SK-N-SH treated with all-trans-retinoic acid at 6 μM for 48 hours (cell line): ENCODE results near the gene TMEM53.
A peak's percentile ranks its signal among the peaks of the same experiment; 100 is the strongest.

Experiments used
- ATAC-seq: fragments of 200-7000 bp; cut with Tn5 transposase; 3 replicates; pipeline ENCODE4 v1.9.1; 2020; ENCODE audit warnings: mild to moderate bottlenecking, moderate library complexity
- ARNTL ChIP-seq: fragments of 450-650 bp; formaldehyde crosslinking; IDR thresholded peaks from 2 replicates; pipeline ENCODE4 v1.5.0; 2020; ENCODE audit warnings: low read depth, mild to moderate bottlenecking, moderate library complexity, borderline replicate concordance
- BACH2 ChIP-seq: fragments of 250-450 bp; sonication (Bioruptor Pico); IDR thresholded peaks from 2 replicates; pipeline ENCODE4 v1.9.0; 2021; ENCODE audit warnings: mild to moderate bottlenecking, borderline replicate concordance
- CSDC2 ChIP-seq: fragments of 250-450 bp; sonication (Bioruptor Pico); IDR thresholded peaks from 2 replicates; pipeline ENCODE4 v1.5.0; 2020; ENCODE audit warnings: mild to moderate bottlenecking, moderate library complexity
- ESRRG ChIP-seq: fragments of 250-450 bp; sonication (Bioruptor Pico); IDR thresholded peaks from 2 replicates; pipeline ENCODE4 v1.6.1; 2021; ENCODE audit warnings: mild to moderate bottlenecking
- GLIS3 ChIP-seq: fragments of 250-450 bp; sonication (Bioruptor Pico); IDR thresholded peaks from 2 replicates; pipeline ENCODE4 v1.5.0; 2020; ENCODE audit warnings: mild to moderate bottlenecking, moderate library complexity
- ISL1 ChIP-seq: fragments of 250-450 bp; sonication (Bioruptor Pico); IDR thresholded peaks from 2 replicates; pipeline ENCODE4 v2.1.2; 2022; ENCODE audit warnings: mild to moderate bottlenecking, moderate library complexity
- PATZ1 ChIP-seq: fragments of 250-450 bp; sonication (Bioruptor Pico); IDR thresholded peaks from 2 replicates; pipeline ENCODE4 v1.8.0; 2020; ENCODE audit warnings: mild to moderate bottlenecking, moderate library complexity, borderline replicate concordance
- POU6F1 ChIP-seq: fragments of 250-450 bp; sonication (Bioruptor Pico); IDR thresholded peaks from 2 replicates; pipeline ENCODE4 v1.8.0; 2021; ENCODE audit warnings: low read depth, mild to moderate bottlenecking, moderate library complexity, borderline replicate concordance
- PPARA ChIP-seq: fragments of 250-450 bp; sonication (Bioruptor Pico); IDR thresholded peaks from 2 replicates; pipeline ENCODE4 v1.5.0; 2020; ENCODE audit warnings: mild to moderate bottlenecking, borderline replicate concordance
- SNAI2 ChIP-seq: fragments of 250-450 bp; sonication (Bioruptor Pico); IDR thresholded peaks from 2 replicates; pipeline ENCODE4 v1.5.0; 2020; ENCODE audit warnings: mild to moderate bottlenecking, moderate library complexity
- TCF4 ChIP-seq: fragments of 250-450 bp; sonication (Bioruptor Pico); IDR thresholded peaks from 2 replicates; pipeline ENCODE4 v1.8.0; 2021; ENCODE audit warnings: mild to moderate bottlenecking, moderate library complexity, borderline replicate concordance
- TOX ChIP-seq: fragments of 250-450 bp; sonication (Bioruptor Pico); IDR thresholded peaks from 2 replicates; pipeline ENCODE4 v1.8.0; 2021; ENCODE audit warnings: mild to moderate bottlenecking, moderate library complexity, borderline replicate concordance
- TSHZ2 ChIP-seq: fragments of 250-450 bp; sonication (Bioruptor Pico); IDR thresholded peaks from 2 replicates; pipeline ENCODE4 v1.5.0; 2020; ENCODE audit warnings: mild to moderate bottlenecking, moderate library complexity
- ZC3H10 ChIP-seq: fragments of 250-450 bp; sonication (Bioruptor Pico); IDR thresholded peaks from 2 replicates; pipeline ENCODE4 v1.5.1; 2021; ENCODE audit warnings: mild to moderate bottlenecking, moderate library complexity
- ZFP30 ChIP-seq: fragments of 450-650 bp; formaldehyde crosslinking; IDR thresholded peaks from 2 replicates; pipeline ENCODE4 v1.5.0; 2022; ENCODE audit warnings: mild to moderate bottlenecking, moderate library complexity
- ZNF565 ChIP-seq: fragments of 450-650 bp; formaldehyde crosslinking; conservative IDR thresholded peaks from 2 replicates; pipeline ENCODE4 v1.5.0; 2020; ENCODE audit warnings: low read depth, mild to moderate bottlenecking, moderate library complexity
- ZNF70 ChIP-seq: fragments of 450-650 bp; formaldehyde crosslinking; IDR thresholded peaks from 2 replicates; pipeline ENCODE4 v1.5.0; 2020; ENCODE audit warnings: mild to moderate bottlenecking, moderate library complexity
- ZNF8 ChIP-seq: fragments of 450-650 bp; formaldehyde crosslinking; IDR thresholded peaks from 2 replicates; pipeline ENCODE4 v1.5.0; 2020; ENCODE audit warnings: mild to moderate bottlenecking, moderate library complexity

Gene TMEM53

GRCh38 chr1:44675186-44675585, 905 bp upstream of the TMEM53 start:
- TF ChIP-seq ISL1 (CRISPR knock-in tag) (no peak), TCF4 (CRISPR knock-in tag) (no peak), ARNTL (no peak), PPARA (no peak), GLIS3 (no peak), TSHZ2 (no peak), TOX (CRISPR knock-in tag) (no peak), POU6F1 (CRISPR knock-in tag) (no peak), ZFP30 (CRISPR knock-in tag) (no peak), ESRRG (no peak), ZNF8 (CRISPR knock-in tag) (no peak), BACH2 (CRISPR knock-in tag) (no peak)
- no peak for ATAC-seq

GRCh38 chr1:44673675-44674112, 587 bp downstream of the TMEM53 start:
- peak; percentile 17 for ATAC-seq
- no peak for TF ChIP-seq PPARA
- no peak for TF ChIP-seq CSDC2 (CRISPR knock-in tag)
- no peak for TF ChIP-seq ISL1 (CRISPR knock-in tag)
- TF ChIP-seq PATZ1 (CRISPR knock-in tag): no peak
- no peak for TF ChIP-seq TCF4 (CRISPR knock-in tag)
- TF ChIP-seq ZNF8 (CRISPR knock-in tag): no peak

GRCh38 chr1:44672961-44673674, 1.2 kb downstream of the TMEM53 start:
- TF ChIP-seq TCF4 (CRISPR knock-in tag) (no peak), ZNF8 (CRISPR knock-in tag) (no peak), GLIS3 (no peak), PATZ1 (CRISPR knock-in tag) (no peak)
- no peak for ATAC-seq

GRCh38 chr1:44672254-44672955, 1.9 kb downstream of the TMEM53 start:
- ATAC-seq: no peak
- TF ChIP-seq PATZ1 (CRISPR knock-in tag): no peak
- TF ChIP-seq SNAI2 (CRISPR knock-in tag): no peak
- TF ChIP-seq ZNF565: no peak
- TF ChIP-seq ZNF70 (CRISPR knock-in tag): no peak
- TF ChIP-seq BACH2 (CRISPR knock-in tag): no peak
- no peak for TF ChIP-seq ESRRG
- no peak for TF ChIP-seq POU6F1 (CRISPR knock-in tag)
- TF ChIP-seq TSHZ2: no peak
- TF ChIP-seq ZFP30 (CRISPR knock-in tag): no peak
- no peak for TF ChIP-seq ZC3H10 (CRISPR knock-in tag)
- TF ChIP-seq PPARA: no peak
- no peak for TF ChIP-seq CSDC2 (CRISPR knock-in tag)
